GM20431 (cell line): ENCODE data around the gene MBD3L3.
"Not testable (repeated sequence)": the region's sequence is repeated elsewhere in the genome, so short reads cannot be mapped to it uniquely, and the experiment has no call there.

Experiments
- in situ Hi-C: fragments of 300-500 bp; cut with MseI, MboI; formaldehyde crosslinking; loops from one replicate; pipeline ENCODE4 v1.15.0; 2020; ENCODE audit warnings: low sequenced_read_pairs; ENCODE audit not compliant: unreplicated experiment

The MBD3L3 gene

DNA sequence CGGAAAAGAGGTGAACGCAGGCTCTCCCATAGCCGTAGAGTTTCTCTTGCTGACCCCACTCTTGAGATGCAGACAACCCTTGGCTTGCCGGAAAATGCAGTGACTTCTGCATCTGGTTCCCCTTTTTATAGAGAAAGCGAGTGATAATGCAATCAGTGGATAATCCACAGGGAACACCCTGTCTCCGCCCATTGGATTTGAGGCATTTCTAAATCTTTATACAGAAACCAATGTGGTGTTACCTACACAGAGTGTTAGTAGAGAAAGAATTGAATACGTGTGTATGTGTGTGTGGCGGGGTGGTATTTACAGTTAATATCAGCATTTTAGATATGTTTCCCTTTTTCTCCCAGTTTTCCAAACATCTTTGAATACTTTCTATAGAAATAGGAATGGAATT lies at the start of gene MBD3L3:
TSS of gene MBD3L3 (minus strand) at position 101 of the 400 bp plus-strand sequence. CDS start at position 30, 71 bp downstream.
- in situ Hi-C loops = not testable (repeated sequence)

DNA sequence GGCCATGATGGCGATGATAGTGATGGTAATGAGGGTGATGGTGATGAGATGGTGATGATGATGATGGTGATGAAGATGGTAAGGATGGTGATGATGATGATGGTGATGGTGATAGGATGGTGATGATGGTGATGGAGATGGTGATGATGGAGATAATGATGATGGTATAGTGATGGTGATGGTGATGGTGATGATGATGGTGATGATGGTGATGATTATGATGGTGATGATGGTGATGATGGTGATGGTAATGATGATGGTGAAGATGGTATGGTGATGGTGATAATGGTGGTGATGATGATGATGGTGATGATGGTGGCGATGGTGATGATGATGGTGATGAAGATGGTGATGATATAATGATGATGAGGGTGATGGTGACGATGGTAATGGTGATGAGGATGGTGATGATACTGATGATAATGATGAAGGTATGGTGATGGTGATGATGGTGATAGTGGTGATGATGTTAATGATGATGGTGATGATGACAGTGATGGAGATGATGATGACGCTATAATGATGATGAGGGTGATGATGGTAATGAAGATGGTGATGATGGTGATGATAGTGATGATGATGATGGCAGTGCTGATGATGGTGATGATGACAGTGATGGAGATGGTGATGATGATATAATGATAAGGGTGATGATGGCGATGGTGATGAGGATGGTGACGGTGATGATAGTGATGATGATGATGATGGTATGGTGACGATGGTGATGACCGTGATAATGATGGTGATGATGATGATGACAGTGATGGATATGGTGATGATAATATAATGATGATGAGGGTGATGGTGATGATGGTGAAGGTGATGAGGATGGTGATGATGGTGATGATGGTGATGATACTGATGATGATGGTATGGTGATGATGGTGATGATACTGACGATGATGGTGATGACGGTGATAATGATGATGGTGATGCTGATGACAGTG lies 48.5 kb upstream of the MBD3L3 start:
- in situ Hi-C loops = no loop called here

GRCh38 chr19:7104747-7105447 lies 46.4 kb upstream of the MBD3L3 start:
- in situ Hi-C loops = no loop called here

DNA sequence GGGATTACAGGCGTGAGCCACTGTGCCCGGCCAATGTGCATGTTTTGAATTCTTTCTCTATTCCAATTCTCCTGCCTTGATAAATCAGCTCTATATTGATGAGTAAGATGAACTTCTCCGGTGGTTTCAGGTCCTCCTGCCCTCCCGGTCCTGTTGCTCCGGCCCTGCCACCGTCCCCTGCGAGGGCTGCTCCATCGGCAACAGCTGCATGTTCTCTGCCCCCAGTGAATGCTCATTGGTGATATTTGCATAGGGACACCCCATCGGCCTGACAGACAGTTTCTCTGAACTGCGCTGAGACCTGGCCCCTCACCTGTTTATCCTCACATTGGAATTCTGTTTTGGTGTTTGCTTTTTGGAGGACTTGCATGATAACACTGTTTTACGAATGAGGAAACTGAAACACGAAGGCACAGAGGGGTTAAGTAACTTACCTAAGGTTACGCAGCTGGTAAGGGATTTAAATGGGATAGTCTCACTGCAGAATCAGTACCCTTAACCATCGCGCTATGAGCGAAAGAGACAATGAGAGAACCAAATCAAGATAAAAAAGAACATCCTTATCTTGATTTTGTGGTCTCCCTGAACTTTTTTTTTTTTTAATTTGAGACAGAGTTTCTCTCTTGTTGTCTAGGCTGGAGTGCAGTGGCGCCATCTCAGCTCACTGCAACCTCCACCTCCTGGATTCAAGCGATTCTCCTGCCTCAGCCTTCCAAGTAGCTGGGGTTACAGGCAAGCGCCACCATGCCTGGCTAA lies 43.2 kb upstream of the MBD3L3 start:
- in situ Hi-C loops = no loop called here

- in situ Hi-C loops = no loop called here
Observed at GRCh38 chr19:7099597-7099921, 41.1 kb upstream of the MBD3L3 start.

DNA sequence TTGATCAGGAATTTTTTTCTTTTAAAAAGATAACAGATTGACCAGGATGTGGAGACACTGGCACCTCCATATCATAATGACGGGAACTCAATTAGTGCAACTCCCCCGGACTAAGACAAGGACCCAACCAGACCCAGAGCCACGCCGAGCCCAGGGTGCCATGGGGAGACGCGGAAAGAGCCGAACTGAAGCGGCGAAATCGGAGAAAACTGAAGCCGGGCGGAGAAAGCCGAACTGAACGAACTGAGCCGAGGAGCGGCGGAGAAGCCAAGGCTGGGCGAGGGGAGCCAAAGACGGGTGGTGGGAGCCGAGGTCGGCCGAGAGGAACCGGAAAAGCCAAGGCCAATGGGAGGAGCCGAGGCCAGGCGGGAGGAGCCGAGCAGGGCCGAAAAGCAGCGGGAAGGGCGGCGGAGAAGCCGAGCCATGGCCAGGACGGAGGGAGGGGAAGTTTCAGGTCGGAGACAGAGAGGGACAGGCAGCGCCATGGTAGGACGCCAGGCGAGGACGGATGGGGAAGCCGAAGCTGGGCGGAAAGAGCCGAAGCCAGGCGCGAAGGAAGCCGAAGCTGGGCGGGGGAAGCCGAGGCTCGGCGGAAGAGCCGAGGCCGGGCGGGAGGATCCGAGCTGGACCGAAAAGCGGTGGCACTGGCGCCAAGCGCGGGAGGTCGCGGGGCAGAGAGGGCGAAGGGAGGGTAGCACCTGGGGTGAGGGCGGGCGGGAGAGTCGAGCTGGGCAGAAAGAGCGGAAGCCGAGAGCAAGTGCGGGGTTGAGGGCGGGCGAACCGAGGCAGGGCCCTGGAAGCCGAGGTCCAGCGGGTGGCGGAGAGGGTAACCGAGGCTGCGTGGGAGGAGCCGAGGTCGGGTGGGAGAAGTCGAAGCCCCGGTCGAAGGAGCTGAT lies 40.5 kb upstream of the MBD3L3 start:
- in situ Hi-C loops = no loop called here

DNA sequence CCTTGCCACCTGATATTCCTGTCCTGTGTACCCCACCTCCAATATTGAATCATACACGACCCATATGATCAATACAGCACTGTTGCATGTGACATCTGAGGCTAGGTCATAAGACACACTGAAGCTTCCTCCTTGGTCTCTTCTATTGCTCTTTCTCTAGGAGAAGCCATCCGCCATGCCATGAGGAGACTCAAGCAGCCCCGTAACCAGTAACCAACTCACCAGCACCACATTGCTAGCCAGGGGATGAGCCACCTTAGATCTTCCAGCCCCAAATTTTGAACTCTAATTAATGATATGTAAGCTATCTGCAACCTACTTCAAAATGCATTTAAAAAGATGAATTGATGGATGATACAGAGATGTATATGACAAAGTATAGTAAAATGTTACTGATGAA lies 39.6 kb upstream of the MBD3L3 start:
- in situ Hi-C loops = no loop called here

DNA sequence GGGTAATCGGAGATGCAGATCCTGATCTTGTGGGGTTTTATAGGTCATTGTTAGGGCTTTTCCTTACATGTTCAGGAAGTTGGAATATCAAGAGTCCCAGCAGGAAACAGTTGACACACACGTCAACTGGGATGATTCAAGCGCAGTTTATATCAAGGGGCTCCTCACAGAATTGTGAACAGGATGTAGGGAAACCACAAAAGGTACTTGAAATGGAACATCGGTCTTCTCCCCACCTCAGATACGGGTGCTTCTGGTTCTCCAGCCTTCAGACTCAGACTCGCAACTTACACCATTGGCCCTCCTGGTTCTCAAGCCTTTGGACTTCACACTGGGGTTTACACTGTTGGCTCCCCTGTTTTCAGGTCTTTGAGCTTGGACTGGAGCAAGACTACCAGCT lies 30.5 kb upstream of the MBD3L3 start:
- in situ Hi-C loops = no loop called here

DNA sequence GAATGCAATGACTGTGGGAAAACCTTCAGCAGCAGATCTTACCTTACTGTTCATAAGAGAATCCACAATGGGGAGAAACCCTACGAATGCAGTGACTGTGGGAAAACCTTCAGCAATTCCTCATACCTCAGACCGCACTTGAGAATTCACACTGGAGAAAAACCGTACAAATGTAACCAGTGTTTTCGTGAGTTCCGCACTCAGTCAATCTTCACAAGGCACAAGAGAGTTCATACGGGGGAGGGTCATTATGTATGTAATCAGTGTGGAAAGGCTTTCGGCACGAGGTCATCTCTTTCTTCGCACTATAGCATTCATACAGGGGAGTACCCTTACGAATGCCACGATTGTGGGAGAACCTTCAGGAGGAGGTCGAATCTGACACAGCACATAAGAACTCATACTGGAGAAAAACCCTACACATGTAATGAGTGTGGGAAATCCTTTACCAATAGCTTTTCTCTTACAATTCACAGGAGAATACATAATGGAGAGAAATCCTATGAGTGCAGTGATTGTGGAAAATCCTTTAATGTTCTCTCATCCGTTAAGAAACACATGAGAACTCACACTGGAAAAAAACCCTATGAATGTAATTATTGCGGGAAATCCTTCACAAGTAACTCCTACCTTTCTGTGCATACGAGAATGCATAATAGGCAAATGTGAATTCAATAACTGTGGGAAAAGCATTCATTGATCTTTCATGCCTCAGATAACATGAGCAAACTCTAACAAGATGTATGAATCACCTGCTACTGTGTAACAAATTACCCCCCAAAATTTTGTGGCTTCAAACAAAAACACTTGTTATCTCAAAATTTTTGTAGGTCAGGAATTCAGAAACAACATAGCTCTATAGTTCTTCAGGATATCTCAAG lies 24.8 kb upstream of the MBD3L3 start:
- in situ Hi-C loops = no loop called here

- in situ Hi-C loops = no loop called here
Observed at GRCh38 chr19:7078008-7078407, 19.5 kb upstream of the MBD3L3 start.

DNA sequence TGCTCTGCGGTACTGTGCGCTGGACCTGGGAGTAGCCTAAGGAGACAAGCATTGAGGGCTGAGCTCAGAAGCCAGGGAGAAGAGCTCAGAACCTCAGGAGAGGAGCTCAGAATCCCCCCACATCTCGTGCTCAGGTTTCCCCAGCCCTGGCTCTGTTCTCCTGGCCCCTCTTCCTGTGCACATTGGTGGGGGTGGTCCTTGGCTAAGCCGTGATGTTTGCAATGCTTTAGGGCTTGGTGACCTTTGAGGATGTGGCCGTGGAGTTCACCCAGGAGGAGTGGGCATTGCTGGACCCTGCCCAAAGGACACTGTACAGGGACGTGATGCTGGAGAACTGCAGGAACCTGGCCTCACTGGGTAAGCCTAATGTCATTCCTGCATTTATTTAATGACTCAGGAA lies 17.7 kb upstream of the MBD3L3 start:
- in situ Hi-C loops = no loop called here

DNA sequence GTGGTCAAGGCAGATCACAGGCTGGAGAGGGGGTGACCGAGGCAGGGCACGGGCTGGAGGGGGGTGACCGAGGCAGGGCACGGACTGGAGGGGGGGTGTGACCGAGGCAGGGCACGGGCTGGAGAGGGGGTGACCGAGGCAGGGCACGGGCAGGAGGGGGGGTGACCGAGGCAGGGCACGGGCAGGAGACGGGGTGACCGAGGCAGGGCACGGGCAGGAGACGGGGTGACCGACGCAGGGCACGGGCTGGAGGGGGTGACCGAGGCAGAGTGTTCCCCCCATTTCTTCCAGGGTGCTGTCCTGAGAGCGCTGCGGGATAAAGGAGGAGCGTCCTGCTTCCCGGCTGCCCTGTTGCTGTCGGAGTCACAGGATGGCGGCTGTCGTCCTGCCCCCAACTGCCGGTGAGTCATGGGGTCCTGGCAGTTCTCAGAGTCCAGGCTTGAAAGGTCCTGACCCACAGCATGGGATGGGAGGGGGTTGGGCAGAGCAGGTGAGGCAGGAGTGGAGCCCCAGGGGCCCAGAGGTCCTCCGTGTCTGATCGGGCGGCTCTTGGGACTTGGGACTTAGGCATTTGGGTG lies 16.3 kb upstream of the MBD3L3 start:
- in situ Hi-C loops = no loop called here

DNA sequence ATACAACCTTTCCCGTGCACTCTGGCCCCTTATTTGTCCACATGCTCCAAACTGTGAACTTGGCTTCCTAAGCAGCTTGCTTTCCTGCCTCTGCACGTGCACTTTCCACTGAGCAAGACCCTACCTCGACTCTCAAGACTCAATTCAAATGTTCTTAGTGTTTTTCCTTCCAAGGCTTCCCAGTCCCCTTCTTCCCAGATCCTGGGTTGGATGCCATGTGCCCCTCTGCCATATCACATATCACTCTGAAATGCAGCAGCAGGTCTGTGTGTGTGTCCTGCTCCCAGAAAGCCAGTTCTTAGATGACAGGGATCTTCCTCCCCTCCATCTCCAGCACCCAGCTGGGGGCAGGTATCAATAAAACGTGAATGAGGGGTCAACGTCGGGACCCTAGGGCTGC lies 14.1 kb upstream of the MBD3L3 start:
- in situ Hi-C loops = no loop called here

DNA sequence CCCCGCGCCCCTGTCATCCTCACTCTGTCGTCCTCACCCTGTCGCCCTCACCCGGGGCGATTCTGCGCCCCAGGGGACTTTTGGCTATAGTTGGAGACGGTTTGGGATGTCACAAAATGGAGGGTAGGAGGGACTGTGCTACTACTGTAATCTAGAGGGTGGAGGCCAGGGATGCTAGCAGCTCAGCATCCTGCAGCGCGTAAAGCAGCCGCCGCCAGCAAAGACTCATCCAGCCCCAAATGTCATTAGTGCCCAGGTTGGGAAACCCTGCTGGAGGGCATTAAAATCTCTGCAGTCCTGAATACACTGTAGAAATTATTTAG lies 11.4 kb upstream of the MBD3L3 start:
- in situ Hi-C loops = no loop called here

GRCh38 chr19:7069042-7069903 lies 10.8 kb upstream of the MBD3L3 start, which contains the start of gene ZNF557:
Gene ZNF557 (plus strand): TSS chr19:7069703. CDS start chr19:7075075, 5,372 bp downstream.
- in situ Hi-C loops = no loop called here

GRCh38 chr19:7068599-7068998 lies 10.1 kb upstream of the MBD3L3 start:
- in situ Hi-C loops = no loop called here

- in situ Hi-C loops = no loop called here
Observed at GRCh38 chr19:7067716-7068115, 9.2 kb upstream of the MBD3L3 start.

GRCh38 chr19:7067122-7067521 lies 8.6 kb upstream of the MBD3L3 start:
- in situ Hi-C loops = not testable (repeated sequence)
